A673 (cell line): Measurements from ENCODE around the gene EIF4E3. TPM values are rescaled to one million over a fixed set of nuclear protein-coding genes. Genes with fewer than 3 reads are reported as not detected.

Experiments
- BruUV-seq: library from RNA; stranded (reverse); fragments of 400-500 nt; replicated peaks from 2 replicates; lab custom pipeline; 2021; lab: Mats Ljungman, UMichigan
- CTCF ChIA-PET: fragments of 300-600 bp; sonication (Branson Sonifier 250); formaldehyde crosslinking; loops from one replicate; lab custom pipeline; 2022; ENCODE audit warnings: antibody characterized with exemption; lab: Charles Lee
- POLR2A ChIA-PET: fragments of 300-600 bp; sonication (Branson Sonifier 250); formaldehyde crosslinking; loops from one replicate; lab custom pipeline; 2022; ENCODE audit warnings: antibody characterized with exemption; ENCODE audit not compliant: low non-redundant PET; lab: Charles Lee
- DNase-seq: peaks from one replicate; pipeline ENCODE4 v3.0.0-alpha.2; 2015; ENCODE audit warnings: low spot score
- H3K27ac ChIP-seq: fragments of 200-600 bp; sonication (generic); 2 replicates; pipeline ENCODE4 v1.5.1; 2016; ENCODE audit warnings: mixed run types, low read depth, mild to moderate bottlenecking, mixed read lengths, antibody characterized with exemption, low read length; ENCODE audit not compliant: poor library complexity, severe bottlenecking
- H3K27me3 ChIP-seq: fragments of 200-600 bp; sonication (generic); replicated peaks from 2 replicates; pipeline ENCODE4 v1.6.1; 2017; ENCODE audit warnings: mixed run types, low read depth, mild to moderate bottlenecking, mixed read lengths, antibody characterized with exemption, low read length; ENCODE audit not compliant: insufficient read depth, poor library complexity
- H3K36me3 ChIP-seq: fragments of 200-600 bp; sonication (generic); 2 replicates; pipeline ENCODE4 v1.6.1; 2016; ENCODE audit warnings: mixed run types, mild to moderate bottlenecking, mixed read lengths, antibody characterized with exemption, low read length; ENCODE audit not compliant: insufficient read depth, poor library complexity, severe bottlenecking
- H3K4me1 ChIP-seq: fragments of 200-600 bp; sonication (generic); 2 replicates; pipeline ENCODE4 v1.6.1; 2017; ENCODE audit warnings: mixed run types, mild to moderate bottlenecking, mixed read lengths, antibody characterized with exemption, low read length; ENCODE audit not compliant: insufficient read depth, poor library complexity, severe bottlenecking
- H3K4me3 ChIP-seq: fragments of 200-600 bp; sonication (generic); 2 replicates; pipeline ENCODE4 v1.5.1; 2016; ENCODE audit warnings: low read depth, mixed run types, mild to moderate bottlenecking, mixed read lengths, low read length; ENCODE audit not compliant: poor library complexity, severe bottlenecking
- H3K9me3 ChIP-seq: fragments of 200-600 bp; sonication (generic); 2 replicates; pipeline ENCODE4 v1.6.1; 2016; ENCODE audit warnings: mixed run types, low read depth, mild to moderate bottlenecking, mixed read lengths, antibody characterized with exemption, low read length; ENCODE audit not compliant: poor library complexity, severe bottlenecking
- EZH2 ChIP-seq: fragments of 200-600 bp; sonication (generic); IDR thresholded peaks from 2 replicates; pipeline ENCODE4 v1.6.1; 2017; ENCODE audit warnings: borderline replicate concordance, low read depth, mild to moderate bottlenecking, mixed read lengths, antibody characterized with exemption, low read length; ENCODE audit not compliant: poor library complexity, severe bottlenecking
- intact Hi-C: fragments of 100-400 bp; cut with micrococcal nuclease; formaldehyde crosslinking; loops from one replicate; pipeline ENCODE4 v1.10.0; 2022; ENCODE audit not compliant: unreplicated experiment
- total RNA-seq: library from RNA; stranded (reverse); gene quantifications from 2 replicates; pipeline ENCODE4 v1.2.3, GENCODE V29; 2021
- TF ChIP-seq, protein P1 (sequence below): fragments of 300-800, 200-600 bp; sonication (generic); conservative IDR thresholded peaks from 2 replicates; pipeline ENCODE4 v1.5.1; 2017; ENCODE audit warnings: low read depth, mild to moderate bottlenecking, antibody characterized with exemption, low read length, moderate library complexity, mixed read lengths

The EIF4E3 gene
- total RNA-seq, 1 experiment from 2014 or later: 3.1 TPM

DNA sequence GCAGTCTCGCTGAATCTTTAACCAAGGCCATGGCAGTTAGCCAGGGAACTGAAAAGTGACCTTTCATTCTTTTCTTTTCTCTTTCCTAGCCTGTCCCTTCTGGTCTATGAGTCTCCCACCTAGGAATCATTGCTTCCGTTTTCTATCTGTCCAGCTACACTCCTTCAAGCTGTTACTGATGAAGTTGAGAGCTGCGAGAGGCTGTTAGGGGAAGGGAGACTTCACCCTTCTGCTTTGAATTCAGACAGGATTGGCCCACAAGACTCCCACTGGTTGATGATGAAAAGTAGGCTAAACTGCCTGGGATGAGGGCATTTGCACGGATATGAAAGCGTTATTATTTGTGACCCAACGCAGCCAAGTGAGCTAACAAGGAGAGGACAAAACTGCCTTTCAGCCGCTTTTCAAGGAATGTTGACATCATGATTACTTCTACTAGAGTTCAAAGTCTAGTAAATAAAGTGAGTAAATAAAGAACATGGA, 30.2 kb downstream of the EIF4E3 start:
- no peak for DNase-seq
- no peak overlapping the region for H3K27ac ChIP-seq
- no peaks in the 10 kb centered on the region for H3K9me3 ChIP-seq
- no peak overlapping the region for H3K4me3 ChIP-seq
- no peak for TF ChIP-seq EZH2
- TF ChIP-seq, protein P1, sequence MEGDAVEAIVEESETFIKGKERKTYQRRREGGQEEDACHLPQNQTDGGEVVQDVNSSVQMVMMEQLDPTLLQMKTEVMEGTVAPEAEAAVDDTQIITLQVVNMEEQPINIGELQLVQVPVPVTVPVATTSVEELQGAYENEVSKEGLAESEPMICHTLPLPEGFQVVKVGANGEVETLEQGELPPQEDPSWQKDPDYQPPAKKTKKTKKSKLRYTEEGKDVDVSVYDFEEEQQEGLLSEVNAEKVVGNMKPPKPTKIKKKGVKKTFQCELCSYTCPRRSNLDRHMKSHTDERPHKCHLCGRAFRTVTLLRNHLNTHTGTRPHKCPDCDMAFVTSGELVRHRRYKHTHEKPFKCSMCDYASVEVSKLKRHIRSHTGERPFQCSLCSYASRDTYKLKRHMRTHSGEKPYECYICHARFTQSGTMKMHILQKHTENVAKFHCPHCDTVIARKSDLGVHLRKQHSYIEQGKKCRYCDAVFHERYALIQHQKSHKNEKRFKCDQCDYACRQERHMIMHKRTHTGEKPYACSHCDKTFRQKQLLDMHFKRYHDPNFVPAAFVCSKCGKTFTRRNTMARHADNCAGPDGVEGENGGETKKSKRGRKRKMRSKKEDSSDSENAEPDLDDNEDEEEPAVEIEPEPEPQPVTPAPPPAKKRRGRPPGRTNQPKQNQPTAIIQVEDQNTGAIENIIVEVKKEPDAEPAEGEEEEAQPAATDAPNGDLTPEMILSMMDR: no peak
- no peaks in the 10 kb centered on the region for H3K4me1 ChIP-seq
- intact Hi-C loops: no loop called here
- no peaks in the 10 kb centered on the region for H3K36me3 ChIP-seq
- POLR2A ChIA-PET: no interaction called here
- BruUV-seq: no TSS peak
- CTCF ChIA-PET: no interaction called here
- H3K27me3 ChIP-seq: no peaks in the 10 kb centered on the region

DNA sequence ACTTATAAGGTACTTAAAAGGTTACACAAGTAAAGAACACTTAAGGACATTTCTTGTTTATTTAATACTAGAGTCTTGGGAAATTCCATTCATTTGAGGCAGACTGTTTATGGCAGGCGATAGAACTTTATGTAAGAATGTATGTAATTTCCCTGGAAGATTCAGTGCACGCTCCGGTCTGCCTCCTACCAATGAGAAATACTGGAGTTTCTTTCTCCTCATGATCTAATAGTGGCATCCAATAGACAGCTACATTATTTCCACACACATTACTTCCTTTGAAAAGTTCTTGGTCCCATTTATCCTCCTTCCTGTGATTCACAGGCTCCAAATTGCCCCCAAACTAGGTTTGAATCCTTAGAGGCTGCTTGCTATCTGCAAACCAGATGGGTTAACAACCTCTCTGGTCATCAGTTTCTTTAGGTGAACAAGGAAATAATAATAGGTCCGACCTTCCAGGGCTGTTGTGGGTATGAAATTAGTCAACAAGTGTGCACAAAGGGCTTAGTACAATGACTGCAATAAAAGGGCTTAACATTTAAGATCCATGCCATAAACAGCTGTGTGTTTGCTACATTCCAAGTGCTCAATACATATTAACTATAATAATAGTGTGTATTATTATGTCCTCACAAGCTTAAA, 30.7 kb downstream of the EIF4E3 start:
- H3K27ac ChIP-seq: no peak overlapping the region
- TF ChIP-seq, protein P1: no peak
- TF ChIP-seq EZH2: no peak
- no peaks in the 10 kb centered on the region for H3K9me3 ChIP-seq
- H3K36me3 ChIP-seq: no peaks in the 10 kb centered on the region
- CTCF ChIA-PET: no interaction called here
- DNase-seq: no peak
- H3K4me3 ChIP-seq: no peak overlapping the region
- no TSS peak for BruUV-seq
- POLR2A ChIA-PET: no interaction called here
- intact Hi-C loops: no loop called here
- no peaks in the 10 kb centered on the region for H3K27me3 ChIP-seq
- no peaks in the 10 kb centered on the region for H3K4me1 ChIP-seq

DNA sequence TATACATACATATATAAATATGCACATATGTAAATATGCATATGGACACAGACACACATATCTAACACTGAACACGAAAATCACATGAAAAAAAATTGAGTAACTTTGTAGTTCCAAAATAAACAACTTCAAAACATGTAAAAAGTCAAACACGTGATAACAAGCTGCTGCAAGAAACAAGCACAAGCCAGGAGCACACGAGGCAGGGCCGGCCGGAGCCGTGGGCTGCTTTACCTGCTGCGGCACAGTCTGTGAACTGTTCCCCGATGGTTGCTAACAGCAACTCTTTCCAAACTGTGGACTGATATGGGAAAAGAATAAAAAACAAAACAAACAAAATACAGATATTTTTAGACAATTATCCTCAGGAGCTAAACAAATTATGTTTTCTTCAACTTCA, 31.6 kb downstream of the EIF4E3 start:
- H3K36me3 ChIP-seq: no peaks in the 10 kb centered on the region
- intact Hi-C loops: no loop called here
- H3K27ac ChIP-seq: no peak overlapping the region
- no peaks in the 10 kb centered on the region for H3K9me3 ChIP-seq
- ChIA-PET POLR2A (no interaction called here), CTCF (no interaction called here)
- H3K27me3 ChIP-seq: no peaks in the 10 kb centered on the region
- DNase-seq: no peak
- TF ChIP-seq, protein P1: no peak
- no peak for TF ChIP-seq EZH2
- no peak overlapping the region for H3K4me3 ChIP-seq
- no TSS peak for BruUV-seq
- H3K4me1 ChIP-seq: no peaks in the 10 kb centered on the region
